HG03097 (cell line): ENCODE measurements around the gene TMPRSS5.
"Not testable (repeated sequence)": the region's sequence is repeated elsewhere in the genome, so short reads cannot be mapped to it uniquely, and the experiment has no call there.

Source experiments
- ATAC-seq: cut with Tn5 transposase; IDR thresholded peaks from one replicate; pipeline ENCODE4 v1.9.1; 2021; ENCODE audit not compliant: unreplicated experiment, low FRiP score

The TMPRSS5 gene

GRCh38 chr11:113697756-113698407 is 8.2 kb downstream of the TMPRSS5 start:
- ATAC-seq = no peak

- no peak for ATAC-seq
These were observed 9.0 kb downstream of the TMPRSS5 start for GRCh38 chr11:113697111-113697510.

GRCh38 chr11:113695207-113695606 is 10.9 kb downstream of the TMPRSS5 start:
- ATAC-seq = no peak

GRCh38 chr11:113694390-113694789 is 11.7 kb downstream of the TMPRSS5 start:
- no peak for ATAC-seq

GRCh38 chr11:113693030-113693429 is 13.1 kb downstream of the TMPRSS5 start:
- ATAC-seq = no peak

GRCh38 chr11:113690619-113691569 is 15.2 kb downstream of the TMPRSS5 start:
- no peak for ATAC-seq

GRCh38 chr11:113689768-113690618 is 16.1 kb downstream of the TMPRSS5 start:
- ATAC-seq = no peak

GRCh38 chr11:113685654-113686359 is 20.3 kb downstream of the TMPRSS5 start:
- ATAC-seq = no peak

GRCh38 chr11:113684496-113684895 is 21.6 kb downstream of the TMPRSS5 start:
- no peak for ATAC-seq

GRCh38 chr11:113683481-113684046 is 22.5 kb downstream of the TMPRSS5 start:
- no peak for ATAC-seq

- ATAC-seq = no peak
These were observed 24.2 kb downstream of the TMPRSS5 start for GRCh38 chr11:113681711-113682413.

- ATAC-seq = no peak
These were observed 24.8 kb downstream of the TMPRSS5 start for GRCh38 chr11:113681282-113681681.

GRCh38 chr11:113677685-113678084 is 28.4 kb downstream of the TMPRSS5 start:
- ATAC-seq = no peak

- no peak for ATAC-seq
These were observed 30.5 kb downstream of the TMPRSS5 start for GRCh38 chr11:113675565-113675964.

- ATAC-seq = peak; percentile 74
These were observed 31.0 kb downstream of the TMPRSS5 start for GRCh38 chr11:113675003-113675561.

GRCh38 chr11:113674397-113674685 is 31.8 kb downstream of the TMPRSS5 start:
- no peak for ATAC-seq

GRCh38 chr11:113673550-113674396 is 32.3 kb downstream of the TMPRSS5 start:
- no peak for ATAC-seq

- ATAC-seq = not testable (repeated sequence)
These were observed 34.2 kb downstream of the TMPRSS5 start for GRCh38 chr11:113671914-113672313.
